Body of pancreas (tissue), 4 donors: ENCODE measurements around the gene NR2C2AP. TPM values are rescaled to one million over a fixed set of nuclear protein-coding genes. Genes with fewer than 3 reads are reported as not detected.

Experiments used
- ATAC-seq: fragments of 150-250 bp; one replicate; pipeline ENCODE4 v1.9.1; 2016
- DNase-seq, 4 donors: peaks; one replicate each; pipeline ENCODE4 v3.0.0-alpha.2; 2019
- H3K27ac ChIP-seq, 4 donors: fragments of 200-600 bp; sonication (generic); 1 replicate in 3 of 4; 2 replicates in 1 of 4; pipeline versions ENCODE4 v1.5.1 to v1.6.1; 2016 to 2019; ENCODE audit warnings: mild to moderate bottlenecking in 1 of 4, mixed read lengths in 1 of 4, moderate library complexity in 1 of 4
- H3K27me3 ChIP-seq, 2 donors: fragments of 200-600 bp; sonication (generic); one replicate each; pipeline ENCODE4 v1.6.0; 2016; ENCODE audit warnings: mild to moderate bottlenecking in 1 of 2
- H3K36me3 ChIP-seq, 2 donors: fragments of 200-600 bp; sonication (generic); replicated peaks in 1 of 2; 2 replicates each; pipeline ENCODE4 v1.5.1; 2016; ENCODE audit warnings: low read depth in 2 of 2; ENCODE audit not compliant: insufficient read depth in 1 of 2
- H3K4me1 ChIP-seq: fragments of 200-600 bp; sonication (generic); one replicate; pipeline ENCODE4 v1.6.0; 2016
- H3K4me3 ChIP-seq, 2 donors: fragments of 200-600 bp; sonication (generic); 1 replicate in 1 of 2; 2 replicates in 1 of 2; pipeline ENCODE4 v1.5.1; 2016 to 2019
- H3K9me3 ChIP-seq, 3 donors: fragments of 200-600 bp; sonication (generic); 1 replicate in 2 of 3; 2 replicates in 1 of 3; pipeline ENCODE4 v1.5.1; 2016
- CTCF ChIP-seq, 7 experiments: fragments of 450-650 bp in 4 of 7; fragments of 200-600 bp in 3 of 7; sonication (generic) in 3 of 7; IDR thresholded peaks; one replicate each; pipeline ENCODE4 v1.5.1; 2016 to 2019; ENCODE audit warnings: antibody characterized with exemption in 7 of 7
- POLR2A ChIP-seq, 3 donors: fragments of 450-650 bp; IDR thresholded peaks; one replicate each; pipeline ENCODE4 v1.6.1; 2016; ENCODE audit warnings: antibody characterized with exemption in 3 of 3, mild to moderate bottlenecking in 2 of 3
- WGBS, 2 donors: methylation state at CpG; one replicate each; pipeline ENCODE4 v1.1.5; 2017; 5-methylcytosine and 5-hydroxymethylcytosine counted together
- intact Hi-C: fragments of 100-400 bp; cut with DNase I; formaldehyde crosslinking; loops from one replicate; pipeline ENCODE4 v1.15.1; 2023
- total RNA-seq, 2 donors: library from RNA; depleted of rRNA; stranded (reverse); fragments of >200 nt; gene quantifications; one replicate each; pipeline ENCODE4 v1.1.0, GENCODE V29; 2016

The NR2C2AP gene
- total RNA-seq, 2 donors from 2014 or later, result 13.8 to 16.1 TPM

DNA sequence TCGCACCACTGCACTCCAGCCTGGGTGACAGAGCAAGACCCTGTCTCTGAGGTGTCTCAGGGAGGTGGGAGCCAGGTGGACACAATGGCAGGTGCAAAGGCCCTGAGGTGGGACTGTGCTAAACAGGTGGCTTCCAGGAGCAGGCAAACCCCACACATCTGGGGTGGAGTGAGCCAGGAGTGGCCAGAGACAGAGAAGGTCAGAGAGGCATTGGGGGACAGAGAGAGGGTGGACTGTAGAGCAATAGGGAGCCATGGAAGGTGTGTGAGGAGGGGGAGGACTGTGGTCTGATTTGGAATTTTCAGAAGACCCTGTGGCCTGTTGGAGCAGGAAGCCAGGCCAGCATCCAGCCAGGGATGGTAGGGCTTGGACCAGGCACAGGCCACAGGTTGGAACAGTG, 37.8 kb downstream of the NR2C2AP start:
- intact Hi-C loops, result no loop called here
- Histone ChIP-seq H3K9me3 (no peaks in the 10 kb centered on the region), H3K27ac (no peak overlapping the region), H3K36me3 (no peaks in the 10 kb centered on the region), H3K4me1 (peaks cover 7% of the 10 kb centered on the region), H3K4me3 (no peak overlapping the region), H3K27me3 (no peaks in the 10 kb centered on the region)
- no peak for TF ChIP-seq POLR2A (IDR thresholded peaks at IDR 0.05)
- DNase-seq (no peak), ATAC-seq (no peak)
- 100% methylated on average over 1 of the region's 1 CpG for WGBS, 2 donors

DNA sequence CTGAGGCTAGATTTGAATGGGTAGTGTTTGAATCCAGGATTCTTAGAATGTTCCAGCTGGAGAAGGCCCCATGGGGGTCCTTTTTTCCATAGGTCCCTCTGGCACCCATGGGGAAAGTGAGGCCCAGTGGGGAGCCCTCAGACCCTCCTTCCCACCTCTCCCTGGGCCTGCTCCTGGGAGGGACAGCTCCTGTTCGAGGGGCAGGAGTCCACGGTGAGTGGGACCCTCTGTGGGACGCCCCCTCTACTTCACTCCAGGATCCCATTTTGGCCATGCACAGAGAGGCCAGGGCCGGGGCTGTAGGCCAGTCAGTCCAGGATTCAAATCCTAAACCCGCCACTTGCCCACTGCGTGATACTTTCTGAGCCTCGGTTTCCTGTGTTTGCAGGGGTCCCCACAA, 40.7 kb downstream of the NR2C2AP start:
- Histone ChIP-seq H3K36me3 (no peaks in the 10 kb centered on the region), H3K27ac (no peak overlapping the region), H3K27me3 (no peaks in the 10 kb centered on the region), H3K4me1 (no peaks in the 10 kb centered on the region), H3K9me3 (no peaks in the 10 kb centered on the region), H3K4me3 (no peak overlapping the region)
- DNase-seq (no peak), ATAC-seq (no peak)
- WGBS, 2 donors, result 76 to 93% methylated on average over 7 of the region's 7 CpGs
- no peak for TF ChIP-seq POLR2A (IDR thresholded peaks at IDR 0.05)
- TF ChIP-seq CTCF (IDR thresholded peaks at IDR 0.05), result no peak
- intact Hi-C loops, result no loop called here

DNA sequence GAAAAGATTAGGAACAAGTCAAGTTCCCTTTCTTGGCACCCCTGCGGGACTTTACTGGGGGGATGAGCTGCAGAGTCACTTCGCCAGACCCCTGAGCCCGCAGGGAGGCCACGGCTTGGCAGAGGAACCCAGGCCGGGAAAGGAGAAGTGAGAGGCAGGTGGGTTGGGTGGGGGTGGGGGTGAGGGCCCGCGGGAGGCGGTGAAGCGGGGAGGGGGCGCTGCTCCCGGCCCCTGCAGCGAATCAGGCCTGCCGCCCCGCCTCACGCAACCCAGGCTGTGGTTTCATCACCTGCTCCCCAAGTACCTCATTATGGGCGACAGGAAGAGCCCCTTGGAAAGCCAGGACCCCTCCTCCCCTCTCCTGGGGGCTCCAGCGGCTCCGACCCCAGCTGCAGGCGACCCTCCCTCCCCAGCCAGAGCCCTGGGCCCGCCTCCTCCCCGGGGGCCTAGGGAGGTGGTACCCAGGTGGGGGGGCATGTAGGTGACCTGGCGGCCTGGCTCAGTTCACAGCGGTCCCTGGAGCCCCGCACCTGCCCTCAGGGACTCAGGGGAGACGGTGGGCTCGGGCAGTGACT, 42.7 kb downstream of the NR2C2AP start:
- H3K9me3 ChIP-seq, result no peaks in the 10 kb centered on the region
- ATAC-seq (no peak), DNase-seq (no peak)
- WGBS, 2 donors, result 62 to 100% methylated on average over 1 to 15 of the region's 26 CpGs
- no peaks in the 10 kb centered on the region for H3K36me3 ChIP-seq
- no peaks in the 10 kb centered on the region for H3K4me1 ChIP-seq
- intact Hi-C loops, result no loop called here
- H3K4me3 ChIP-seq, result no peak overlapping the region
- no peak for TF ChIP-seq CTCF (IDR thresholded peaks at IDR 0.05)
- no peak for TF ChIP-seq POLR2A (IDR thresholded peaks at IDR 0.05)
- no peak overlapping the region for H3K27ac ChIP-seq
- no peaks in the 10 kb centered on the region for H3K27me3 ChIP-seq

DNA sequence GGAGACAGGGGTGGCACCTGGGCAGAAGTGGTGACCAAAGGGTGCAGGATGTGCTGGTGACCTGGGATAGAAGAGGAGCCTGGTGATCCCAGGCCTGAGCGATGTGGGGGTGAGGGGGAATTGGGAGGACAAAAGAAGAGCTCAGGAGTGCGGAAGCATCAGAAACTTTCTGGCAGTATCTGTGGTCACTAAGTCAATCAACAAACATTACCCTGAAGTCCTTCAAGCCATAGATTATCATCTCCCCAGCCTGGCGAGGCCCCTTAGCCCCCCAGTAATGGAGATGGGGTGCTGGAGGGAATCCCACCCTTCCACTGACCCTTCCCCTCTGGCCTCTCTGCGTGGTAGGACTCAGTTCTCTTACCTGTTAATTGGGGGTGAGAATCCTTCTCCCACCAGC, 43.7 kb downstream of the NR2C2AP start:
- WGBS, 2 donors, result 79 to 84% methylated on average over 4 of the region's 4 CpGs

DNA sequence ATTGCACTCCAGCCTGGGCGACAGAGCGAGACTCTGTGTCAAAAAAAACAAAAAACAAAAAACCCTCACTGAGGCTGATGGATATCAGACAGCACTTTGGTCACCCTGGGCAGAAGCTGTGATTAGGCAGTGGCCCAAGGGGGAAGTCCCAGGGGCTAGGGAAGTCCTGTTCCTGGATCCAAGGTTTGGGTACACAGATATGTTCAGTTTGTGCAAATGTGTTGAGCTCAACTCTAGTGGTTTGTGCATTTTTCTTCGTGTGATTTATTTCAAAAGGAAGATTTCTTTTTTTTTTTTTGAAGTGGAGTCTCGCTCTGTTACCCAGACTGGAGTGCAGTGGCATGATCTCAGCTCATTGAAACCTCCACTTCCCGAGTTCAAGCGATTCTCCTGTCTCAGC, 45.4 kb downstream of the NR2C2AP start:
- intact Hi-C loops, result no loop called here

More for the DNA sequence above, 43.7 kb downstream of the NR2C2AP start:
- H3K4me3 ChIP-seq, result no peak overlapping the region
- no peak overlapping the region for H3K27ac ChIP-seq
- H3K36me3 ChIP-seq, result no peaks in the 10 kb centered on the region
- H3K4me1 ChIP-seq, result no peaks in the 10 kb centered on the region
- intact Hi-C loops, result no loop called here
- ATAC-seq, result no peak
- no peak for DNase-seq
- H3K9me3 ChIP-seq, result no peaks in the 10 kb centered on the region
- TF ChIP-seq POLR2A (IDR thresholded peaks at IDR 0.05), result no peak
- TF ChIP-seq CTCF (IDR thresholded peaks at IDR 0.05), result no peak
- H3K27me3 ChIP-seq, result no peaks in the 10 kb centered on the region

More for the DNA sequence above, 45.4 kb downstream of the NR2C2AP start:
- Histone ChIP-seq H3K9me3 (no peaks in the 10 kb centered on the region), H3K4me1 (no peaks in the 10 kb centered on the region), H3K4me3 (no peak overlapping the region), H3K27ac (no peak overlapping the region), H3K27me3 (no peaks in the 10 kb centered on the region), H3K36me3 (no peaks in the 10 kb centered on the region)
- no peak for ATAC-seq
- 80 to 91% methylated on average over 6 of the region's 6 CpGs for WGBS, 2 donors
- TF ChIP-seq CTCF (IDR thresholded peaks at IDR 0.05) (no peak), POLR2A (IDR thresholded peaks at IDR 0.05) (no peak)
- no peak for DNase-seq
